OCI-LY1 (cell line): ENCODE results near the gene NXPH4.

Source experiments
- H2AFZ ChIP-seq: fragments of 200-600 bp; sonication (generic), shearing (Covaris generic); 2 replicates; pipeline ENCODE4 v1.6.0; 2014; ENCODE audit warnings: antibody characterized with exemption, mild to moderate bottlenecking, low read length
- H3F3A ChIP-seq: fragments of 200-600 bp; sonication (generic), shearing (Covaris generic); 2 replicates; pipeline ENCODE4 v1.6.0; 2014; ENCODE audit warnings: mild to moderate bottlenecking, antibody characterized with exemption, low read length, moderate library complexity; ENCODE audit not compliant: insufficient read depth
- H3K27ac ChIP-seq: fragments of 200-600 bp; sonication (generic); 2 replicates; pipeline ENCODE4 v1.5.1; 2014; ENCODE audit warnings: low read length, mixed run types, mild to moderate bottlenecking, low read depth; ENCODE audit not compliant: poor library complexity, severe bottlenecking
- H3K27me3 ChIP-seq: fragments of 200-600 bp; sonication (generic); 2 replicates; pipeline ENCODE4 v1.6.0; 2014; ENCODE audit warnings: antibody characterized with exemption, mild to moderate bottlenecking, low read length, moderate library complexity; ENCODE audit not compliant: insufficient read depth
- H3K36me3 ChIP-seq: fragments of 200-600 bp; sonication (generic); 2 replicates; pipeline ENCODE4 v1.6.1; 2014; ENCODE audit warnings: mild to moderate bottlenecking, antibody characterized with exemption, low read length, moderate library complexity, mixed read lengths; ENCODE audit not compliant: insufficient read depth
- H3K4me1 ChIP-seq: fragments of 200-600 bp; sonication (generic); 2 replicates; pipeline ENCODE4 v1.5.1; 2014; ENCODE audit warnings: mild to moderate bottlenecking, low read length, moderate library complexity; ENCODE audit not compliant: insufficient read depth, severe bottlenecking
- H3K4me2 ChIP-seq: fragments of 200-600 bp; sonication (generic), shearing (Covaris generic); 2 replicates; pipeline ENCODE4 v1.6.1; 2014; ENCODE audit warnings: low read length
- H3K4me3 ChIP-seq: fragments of 200-600 bp; sonication (generic); 2 replicates; pipeline ENCODE4 v1.5.1; 2014; ENCODE audit warnings: low read length, low read depth, mild to moderate bottlenecking, mixed read lengths; ENCODE audit not compliant: poor library complexity, severe bottlenecking
- H3K79me2 ChIP-seq: fragments of 200-600 bp; shearing (Covaris generic); 2 replicates; pipeline ENCODE4 v1.6.1; 2016; ENCODE audit warnings: mixed run types, low read length, mixed read lengths; ENCODE audit not compliant: insufficient read depth
- H3K9ac ChIP-seq: fragments of 200-600 bp; sonication (generic), shearing (Covaris generic); 2 replicates; pipeline ENCODE4 v1.6.1; 2014; ENCODE audit warnings: mild to moderate bottlenecking, low read length, mixed read lengths
- H3K9me2 ChIP-seq: fragments of 200-600 bp; sonication (generic), shearing (Covaris generic); 2 replicates; pipeline ENCODE4 v1.6.1; 2014; ENCODE audit warnings: low read depth, mild to moderate bottlenecking, low read length, mixed read lengths
- H3K9me3 ChIP-seq: fragments of 200-600 bp; shearing (Covaris generic); 2 replicates; pipeline ENCODE4 v1.6.1; 2014; ENCODE audit warnings: low read length, mixed read lengths
- H4K20me1 ChIP-seq: fragments of 200-600 bp; sonication (generic), shearing (Covaris generic); 2 replicates; pipeline ENCODE4 v1.6.0; 2016; ENCODE audit warnings: mild to moderate bottlenecking, low read length; ENCODE audit not compliant: insufficient read depth
- EZH2 ChIP-seq: fragments of 200-600 bp; sonication (generic), shearing (Covaris generic); IDR thresholded peaks from 2 replicates; pipeline ENCODE4 v1.8.0; 2017; ENCODE audit warnings: borderline replicate concordance, mixed run types, mild to moderate bottlenecking, antibody characterized with exemption, low read length, moderate library complexity, mixed read lengths
- TF ChIP-seq, protein P1 (sequence below): fragments of 200-600 bp; sonication (generic), shearing (Covaris generic); IDR thresholded peaks from 2 replicates; pipeline ENCODE4 v1.5.1; 2017; ENCODE audit warnings: mild to moderate bottlenecking, antibody characterized with exemption, low read length, moderate library complexity, mixed read lengths

Gene NXPH4

DNA sequence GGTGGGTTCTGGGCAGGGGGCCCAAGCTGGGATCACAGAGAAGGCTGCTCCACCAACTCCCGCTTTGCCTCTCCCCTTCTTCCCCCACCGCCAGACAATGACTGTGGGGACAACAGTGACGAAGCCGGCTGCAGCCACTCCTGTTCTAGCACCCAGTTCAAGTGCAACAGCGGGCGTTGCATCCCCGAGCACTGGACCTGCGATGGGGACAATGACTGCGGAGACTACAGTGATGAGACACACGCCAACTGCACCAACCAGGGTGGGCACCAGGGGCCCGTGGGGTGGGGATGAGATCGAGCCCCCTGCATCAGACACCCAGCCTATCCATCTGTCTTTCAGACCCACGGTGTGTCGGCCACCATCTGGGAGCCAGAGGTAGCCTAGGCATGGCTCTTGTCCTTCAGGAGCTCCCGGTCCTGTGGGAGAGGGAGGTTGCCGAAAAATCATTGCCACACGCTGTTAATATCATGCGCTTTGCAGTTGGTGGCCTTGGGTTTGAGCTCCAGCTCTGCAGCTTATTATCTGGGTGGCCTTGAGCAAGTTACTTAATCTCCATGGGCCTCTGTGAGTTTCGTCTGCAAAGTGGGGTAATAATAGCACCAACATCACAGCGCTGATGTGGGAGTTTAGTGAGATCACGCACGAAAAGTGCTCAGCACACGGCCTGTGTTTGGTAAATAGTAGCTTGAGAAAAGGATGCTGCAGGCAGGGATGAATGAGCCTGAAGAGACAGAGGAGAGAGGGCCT lies 47.4 kb upstream of the NXPH4 start:
- peaks cover 8% of the 10 kb centered on the region; the same call in 1 of the 2 replicates for H3K27me3 ChIP-seq
- H3K4me3 ChIP-seq: no peak overlapping the region
- H3K4me1 ChIP-seq: no peaks in the 10 kb centered on the region
- H3K27ac ChIP-seq: no peak overlapping the region
- H3K9me2 ChIP-seq: no peaks in the 10 kb centered on the region
- H3F3A ChIP-seq: no peaks in the 10 kb centered on the region
- H3K79me2 ChIP-seq: no peaks in the 10 kb centered on the region
- H3K4me2 ChIP-seq: no peak overlapping the region
- TF ChIP-seq, protein P1, sequence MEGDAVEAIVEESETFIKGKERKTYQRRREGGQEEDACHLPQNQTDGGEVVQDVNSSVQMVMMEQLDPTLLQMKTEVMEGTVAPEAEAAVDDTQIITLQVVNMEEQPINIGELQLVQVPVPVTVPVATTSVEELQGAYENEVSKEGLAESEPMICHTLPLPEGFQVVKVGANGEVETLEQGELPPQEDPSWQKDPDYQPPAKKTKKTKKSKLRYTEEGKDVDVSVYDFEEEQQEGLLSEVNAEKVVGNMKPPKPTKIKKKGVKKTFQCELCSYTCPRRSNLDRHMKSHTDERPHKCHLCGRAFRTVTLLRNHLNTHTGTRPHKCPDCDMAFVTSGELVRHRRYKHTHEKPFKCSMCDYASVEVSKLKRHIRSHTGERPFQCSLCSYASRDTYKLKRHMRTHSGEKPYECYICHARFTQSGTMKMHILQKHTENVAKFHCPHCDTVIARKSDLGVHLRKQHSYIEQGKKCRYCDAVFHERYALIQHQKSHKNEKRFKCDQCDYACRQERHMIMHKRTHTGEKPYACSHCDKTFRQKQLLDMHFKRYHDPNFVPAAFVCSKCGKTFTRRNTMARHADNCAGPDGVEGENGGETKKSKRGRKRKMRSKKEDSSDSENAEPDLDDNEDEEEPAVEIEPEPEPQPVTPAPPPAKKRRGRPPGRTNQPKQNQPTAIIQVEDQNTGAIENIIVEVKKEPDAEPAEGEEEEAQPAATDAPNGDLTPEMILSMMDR: no peak
- no peak for TF ChIP-seq EZH2
- H2AFZ ChIP-seq: no peak overlapping the region
- H3K36me3 ChIP-seq: no peaks in the 10 kb centered on the region
- no peak overlapping the region for H3K9ac ChIP-seq
- no peaks in the 10 kb centered on the region for H4K20me1 ChIP-seq
- no peaks in the 10 kb centered on the region for H3K9me3 ChIP-seq

DNA sequence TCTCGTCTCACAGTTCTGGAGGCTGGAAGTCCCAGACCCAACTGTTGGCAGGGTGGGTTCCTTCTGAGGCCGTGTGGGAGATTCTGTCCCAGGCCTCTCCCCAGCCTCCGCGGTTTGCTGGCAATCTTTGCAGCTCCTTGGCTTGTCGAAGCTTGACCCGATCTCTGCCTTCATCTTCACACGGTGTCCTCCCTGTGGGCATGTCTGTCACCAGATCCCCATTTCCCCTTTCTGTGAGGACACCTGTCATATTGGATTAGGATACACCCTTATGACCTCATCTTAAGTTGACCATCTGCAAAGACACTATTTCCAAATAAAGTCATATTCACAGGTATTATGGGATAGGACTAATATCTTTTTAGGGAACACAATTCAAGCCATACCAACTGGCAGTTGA lies 46.6 kb upstream of the NXPH4 start:
- TF ChIP-seq EZH2: no peak
- TF ChIP-seq, protein P1: no peak
- H2AFZ ChIP-seq: no peak overlapping the region
- no peak overlapping the region for H3K9ac ChIP-seq
- H3K9me3 ChIP-seq: no peaks in the 10 kb centered on the region
- H3K9me2 ChIP-seq: no peaks in the 10 kb centered on the region
- H4K20me1 ChIP-seq: no peaks in the 10 kb centered on the region
- H3K27me3 ChIP-seq: peaks cover 8% of the 10 kb centered on the region; the same call in 1 of the 2 replicates
- no peak overlapping the region for H3K4me3 ChIP-seq
- no peaks in the 10 kb centered on the region for H3K79me2 ChIP-seq
- no peaks in the 10 kb centered on the region for H3K4me1 ChIP-seq
- H3F3A ChIP-seq: no peaks in the 10 kb centered on the region
- no peak overlapping the region for H3K4me2 ChIP-seq
- no peak overlapping the region for H3K27ac ChIP-seq
- no peaks in the 10 kb centered on the region for H3K36me3 ChIP-seq

DNA sequence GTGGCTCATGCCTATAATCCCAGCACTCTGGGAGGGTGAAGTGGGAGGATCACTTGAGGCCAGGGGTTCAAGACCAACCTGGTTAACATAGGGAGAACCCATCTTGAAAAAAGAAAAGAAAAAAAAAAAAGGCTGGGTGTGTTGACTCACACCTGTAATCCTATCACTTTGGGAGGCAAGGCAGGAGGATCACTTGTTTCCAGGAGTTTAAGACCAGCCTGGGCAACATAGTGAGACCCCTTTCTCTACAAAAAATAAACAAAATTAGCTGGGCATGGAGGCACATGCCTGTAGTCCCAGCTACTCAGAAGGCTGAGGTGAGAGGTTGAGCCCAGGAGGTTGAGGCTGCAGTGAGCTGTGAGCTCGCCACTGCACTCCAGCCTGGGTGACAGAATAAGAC lies 46.2 kb upstream of the NXPH4 start:
- no peaks in the 10 kb centered on the region for H3K9me2 ChIP-seq
- H3K36me3 ChIP-seq: no peaks in the 10 kb centered on the region
- H3K4me1 ChIP-seq: no peaks in the 10 kb centered on the region
- H4K20me1 ChIP-seq: no peaks in the 10 kb centered on the region
- H3K4me3 ChIP-seq: no peak overlapping the region
- H3K27ac ChIP-seq: no peak overlapping the region
- H3K4me2 ChIP-seq: no peak overlapping the region
- H3K79me2 ChIP-seq: no peaks in the 10 kb centered on the region
- no peak for TF ChIP-seq EZH2
- TF ChIP-seq, protein P1: no peak
- H3K9me3 ChIP-seq: no peaks in the 10 kb centered on the region
- H3K27me3 ChIP-seq: peaks cover 8% of the 10 kb centered on the region; the same call in 1 of the 2 replicates
- no peaks in the 10 kb centered on the region for H3F3A ChIP-seq
- H3K9ac ChIP-seq: no peak overlapping the region
- H2AFZ ChIP-seq: no peak overlapping the region
